Lung (tissue), 12 donors: ENCODE measurements around the gene RASGRP1. TPM values are rescaled to one million over a fixed set of nuclear protein-coding genes. Genes with fewer than 3 reads are reported as not detected.

Experiments
- ATAC-seq: fragments of 200-7000 bp; cut with Tn5 transposase; one replicate; pipeline ENCODE4 v1.9.1; 2020; ENCODE audit warnings: moderate number of reproducible peaks; ENCODE audit not compliant: insufficient read depth, low FRiP score
- DNase-seq, 3 donors: peaks; one replicate each; pipeline ENCODE4 v3.0.0-alpha.2; 2013 to 2017
- H3K27ac ChIP-seq, 2 donors: one replicate each; pipeline ENCODE4 v1.5.1; 2013; ENCODE audit warnings: mild to moderate bottlenecking in 2 of 2, moderate library complexity in 2 of 2, control low read depth in 1 of 2, inconsistent platforms in 1 of 2, low read depth in 1 of 2, low read length in 1 of 2
- H3K27me3 ChIP-seq, 3 donors: one replicate each; pipeline ENCODE4 v1.5.1; 2013; ENCODE audit warnings: low read length in 2 of 3; ENCODE audit not compliant: control insufficient read depth in 3 of 3, insufficient read depth in 3 of 3
- H3K36me3 ChIP-seq, 4 donors: one replicate each; pipeline ENCODE4 v1.5.1; 2013; ENCODE audit warnings: low read length in 4 of 4, mild to moderate bottlenecking in 1 of 4, moderate library complexity in 1 of 4; ENCODE audit not compliant: control insufficient read depth in 4 of 4, insufficient read depth in 4 of 4
- H3K4me1 ChIP-seq, 5 donors: one replicate each; pipeline ENCODE4 v1.5.1; 2013; ENCODE audit warnings: low read length in 5 of 5, mild to moderate bottlenecking in 2 of 5, moderate library complexity in 1 of 5; ENCODE audit not compliant: control insufficient read depth in 5 of 5, insufficient read depth in 5 of 5
- H3K4me3 ChIP-seq: one replicate; pipeline ENCODE4 v1.5.1; 2013; ENCODE audit warnings: mild to moderate bottlenecking, control low read depth, moderate library complexity
- H3K9ac ChIP-seq, 2 donors: one replicate each; pipeline ENCODE4 v1.5.1; 2013; ENCODE audit warnings: low read length in 2 of 2, control low read depth in 1 of 2; ENCODE audit not compliant: insufficient read depth in 1 of 2
- H3K9me3 ChIP-seq, 4 donors: one replicate each; pipeline ENCODE4 v1.5.1; 2013; ENCODE audit warnings: low read length in 3 of 4, mild to moderate bottlenecking in 1 of 4, moderate library complexity in 1 of 4; ENCODE audit not compliant: control insufficient read depth in 4 of 4, insufficient read depth in 3 of 4
- WGBS, 2 donors: extraction: QIAGEN DNeasy Blood & Tissue Kit; methylation state at CpG; one replicate each; pipeline ENCODE4 v1.1.7; 2013; 5-methylcytosine and 5-hydroxymethylcytosine counted together
- polyA plus RNA-seq, 2 donors: library from polyadenylated mRNA; stranded (reverse); fragments of 200-250 nt; gene quantifications; one replicate each; pipeline ENCODE4 v1.2.1, GENCODE V29; 2013
- total RNA-seq, 2 donors: library from RNA; depleted of rRNA in 1 of 2; stranded (reverse); fragments of >200 nt in 1 of 2; gene quantifications; one replicate each; pipeline ENCODE4 v1.2.1, GENCODE V29; 2014 to 2021
- TF ChIP-seq, protein P1 (sequence below): IDR thresholded peaks from 2 replicates; pipeline ENCODE4 v1.5.1; 2012; ENCODE audit warnings: mild to moderate bottlenecking; ENCODE audit errors: control extremely low read depth, extremely low read depth
- donor health status: control.
- donor health status: control.
- donor health status: Bipolar disorder and iron deficiency.
- donor health status: healthy.
- donor health status: DM: yes; HTN: yes; CAD: no.

The RASGRP1 gene
- total and polyA plus RNA-seq, 4 donors, result 0.81 to 7.5 (median 2.5) TPM

DNA sequence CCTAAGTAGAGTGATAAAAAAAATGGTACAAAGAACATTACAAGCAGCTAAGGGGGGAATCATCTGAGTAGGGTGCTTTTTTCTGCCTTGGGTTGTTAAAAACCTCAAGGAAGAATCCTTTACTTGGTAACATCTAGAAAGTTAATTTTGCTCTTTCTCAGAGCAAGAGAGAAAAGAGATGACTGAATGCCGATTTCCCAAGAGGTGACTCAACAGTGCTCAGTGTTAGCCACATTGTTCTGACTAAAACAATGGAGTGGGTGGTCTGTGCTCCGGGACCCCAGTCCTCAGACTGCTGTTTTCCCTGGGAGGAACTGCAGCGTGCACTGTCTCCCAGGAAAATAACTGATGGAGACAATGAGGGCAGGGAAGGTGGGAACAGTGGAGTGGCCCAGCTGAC lies 41.1 kb upstream of the RASGRP1 start:
- no peak for DNase-seq
- Histone ChIP-seq H3K4me3 (no peak overlapping the region), H3K36me3 (no peaks in the 10 kb centered on the region), H3K9ac (no peak overlapping the region), H3K27me3 (no peaks in the 10 kb centered on the region), H3K9me3 (no peaks in the 10 kb centered on the region), H3K27ac (no peak overlapping the region), H3K4me1 (peaks cover 0 to 1% (median 0%) of the 10 kb centered on the region in 5 donors)
- TF ChIP-seq, protein P1, sequence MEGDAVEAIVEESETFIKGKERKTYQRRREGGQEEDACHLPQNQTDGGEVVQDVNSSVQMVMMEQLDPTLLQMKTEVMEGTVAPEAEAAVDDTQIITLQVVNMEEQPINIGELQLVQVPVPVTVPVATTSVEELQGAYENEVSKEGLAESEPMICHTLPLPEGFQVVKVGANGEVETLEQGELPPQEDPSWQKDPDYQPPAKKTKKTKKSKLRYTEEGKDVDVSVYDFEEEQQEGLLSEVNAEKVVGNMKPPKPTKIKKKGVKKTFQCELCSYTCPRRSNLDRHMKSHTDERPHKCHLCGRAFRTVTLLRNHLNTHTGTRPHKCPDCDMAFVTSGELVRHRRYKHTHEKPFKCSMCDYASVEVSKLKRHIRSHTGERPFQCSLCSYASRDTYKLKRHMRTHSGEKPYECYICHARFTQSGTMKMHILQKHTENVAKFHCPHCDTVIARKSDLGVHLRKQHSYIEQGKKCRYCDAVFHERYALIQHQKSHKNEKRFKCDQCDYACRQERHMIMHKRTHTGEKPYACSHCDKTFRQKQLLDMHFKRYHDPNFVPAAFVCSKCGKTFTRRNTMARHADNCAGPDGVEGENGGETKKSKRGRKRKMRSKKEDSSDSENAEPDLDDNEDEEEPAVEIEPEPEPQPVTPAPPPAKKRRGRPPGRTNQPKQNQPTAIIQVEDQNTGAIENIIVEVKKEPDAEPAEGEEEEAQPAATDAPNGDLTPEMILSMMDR, result no peak
- ATAC-seq, result no peak
- 78 to 80% methylated on average over 3 of the region's 3 CpGs for WGBS, 2 donors

DNA sequence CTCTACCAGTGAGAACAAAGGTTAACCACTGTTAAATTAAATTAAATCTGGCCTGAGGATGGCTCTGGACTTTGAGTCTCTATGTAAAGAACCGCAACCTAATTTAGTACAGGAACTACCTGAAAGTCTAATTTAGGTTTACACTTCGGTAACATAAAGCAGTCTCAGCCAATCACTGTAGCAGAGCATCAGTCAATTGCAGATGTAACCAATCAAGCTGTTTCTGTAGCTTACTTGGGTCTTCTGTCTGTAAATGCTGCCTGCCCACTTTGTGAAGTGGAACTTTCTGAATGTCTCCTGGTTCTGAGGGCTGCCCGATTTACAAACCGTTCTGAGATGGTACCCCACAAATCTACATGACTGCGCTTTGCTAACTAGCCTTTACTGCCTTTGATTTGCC lies 39.1 kb upstream of the RASGRP1 start:
- no peaks in the 10 kb centered on the region for H3K36me3 ChIP-seq
- peaks cover 0 to 2% (median 0%) of the 10 kb centered on the region in 3 donors for H3K27me3 ChIP-seq
- 95 to 96% methylated on average over 5 of the region's 5 CpGs for WGBS, 2 donors
- DNase-seq, result no peak
- no peak for ATAC-seq
- TF ChIP-seq, protein P1, result no peak
- H3K9me3 ChIP-seq, result no peaks in the 10 kb centered on the region
- H3K9ac ChIP-seq, result no peak overlapping the region
- peaks cover 0 to 1% (median 0%) of the 10 kb centered on the region in 5 donors for H3K4me1 ChIP-seq
- H3K4me3 ChIP-seq, result no peak overlapping the region
- H3K27ac ChIP-seq, result no peak overlapping the region

DNA sequence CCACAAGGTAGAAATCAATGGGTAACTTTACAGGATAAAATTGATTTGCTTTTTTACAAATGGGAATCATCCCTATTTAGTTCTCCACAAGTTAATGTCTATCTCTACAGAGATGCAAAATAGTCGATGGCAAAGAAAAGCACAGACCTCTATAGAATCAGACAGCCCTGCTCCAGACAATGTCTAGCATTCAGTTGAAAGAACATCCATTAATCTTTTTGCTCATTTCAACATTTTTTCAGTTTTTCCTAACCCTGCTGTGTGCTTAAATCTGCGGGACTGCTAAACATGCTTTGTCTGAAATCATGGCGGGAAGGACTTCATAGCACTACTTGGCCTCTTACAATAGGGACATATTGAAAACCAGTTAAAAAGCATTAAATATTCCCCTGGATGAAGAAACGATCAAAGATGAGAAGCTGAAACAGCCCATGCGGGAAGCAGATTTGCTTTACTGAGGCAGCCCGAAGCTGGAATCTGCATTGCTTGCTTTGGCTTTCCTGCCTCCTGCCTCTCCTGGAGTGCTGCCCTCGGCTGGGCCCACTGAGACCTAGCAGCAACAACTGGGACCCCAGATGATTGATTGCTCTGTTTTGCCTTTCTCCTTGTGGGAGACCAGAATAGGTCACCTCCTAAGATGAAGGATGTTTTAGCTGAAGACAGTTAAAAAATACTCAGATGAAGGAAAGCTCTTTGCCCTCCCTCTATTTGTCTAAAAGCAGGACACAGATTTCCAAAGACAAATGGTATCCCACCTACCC lies 38.5 kb upstream of the RASGRP1 start:
- Histone ChIP-seq H3K9me3 (no peaks in the 10 kb centered on the region), H3K4me1 (peaks cover 0 to 1% (median 0%) of the 10 kb centered on the region in 5 donors), H3K4me3 (no peak overlapping the region), H3K36me3 (no peaks in the 10 kb centered on the region), H3K27ac (no peak overlapping the region), H3K9ac (no peak overlapping the region), H3K27me3 (peaks cover 0 to 2% (median 0%) of the 10 kb centered on the region in 3 donors)
- WGBS, 2 donors, result 83 to 84% methylated on average over 7 of the region's 7 CpGs
- no peak for ATAC-seq
- DNase-seq, result no peak
- TF ChIP-seq, protein P1, result no peak
